SJCRH30 (cell line): ENCODE data around the gene BOD1L1. TPM values are rescaled to one million over a fixed set of nuclear protein-coding genes. Genes with fewer than 3 reads are reported as not detected.

Experiments
- DNase-seq, 2 experiments: peaks; one replicate each; pipeline ENCODE4 v3.0.0-alpha.2; 2015 to 2020
- H3K27ac ChIP-seq: fragments of 250-450 bp; sonication (Bioruptor Pico); 2 replicates; pipeline ENCODE4 v1.5.1; 2020; ENCODE audit warnings: mild to moderate bottlenecking, moderate library complexity
- H3K27me3 ChIP-seq: fragments of 250-450 bp; sonication (Bioruptor Pico); 2 replicates; pipeline ENCODE4 v1.5.1; 2020; ENCODE audit warnings: mild to moderate bottlenecking, moderate library complexity
- H3K36me3 ChIP-seq: fragments of 250-450 bp; sonication (Bioruptor Pico); 2 replicates; pipeline ENCODE4 v1.5.1; 2020; ENCODE audit warnings: mild to moderate bottlenecking, moderate library complexity
- H3K4me1 ChIP-seq: fragments of 250-450 bp; sonication (Bioruptor Pico); 2 replicates; pipeline ENCODE4 v1.5.1; 2020; ENCODE audit warnings: mild to moderate bottlenecking, moderate library complexity
- H3K4me3 ChIP-seq: fragments of 250-450 bp; sonication (Bioruptor Pico); 2 replicates; pipeline ENCODE4 v1.5.1; 2020; ENCODE audit warnings: mild to moderate bottlenecking, moderate library complexity
- H3K9me3 ChIP-seq: fragments of 250-450 bp; sonication (Bioruptor Pico); replicated peaks from 2 replicates; pipeline ENCODE4 v1.5.1; 2020; ENCODE audit warnings: mild to moderate bottlenecking, moderate library complexity
- total RNA-seq: library from RNA; depleted of rRNA; stranded (reverse); fragments of >200 nt; shearing (Covaris generic); gene quantifications from 2 replicates; pipeline ENCODE4 v1.2.3, GENCODE V29; 2014

The BOD1L1 gene
- total RNA-seq, 1 experiment from 2014 or later = 37.7 TPM

DNA sequence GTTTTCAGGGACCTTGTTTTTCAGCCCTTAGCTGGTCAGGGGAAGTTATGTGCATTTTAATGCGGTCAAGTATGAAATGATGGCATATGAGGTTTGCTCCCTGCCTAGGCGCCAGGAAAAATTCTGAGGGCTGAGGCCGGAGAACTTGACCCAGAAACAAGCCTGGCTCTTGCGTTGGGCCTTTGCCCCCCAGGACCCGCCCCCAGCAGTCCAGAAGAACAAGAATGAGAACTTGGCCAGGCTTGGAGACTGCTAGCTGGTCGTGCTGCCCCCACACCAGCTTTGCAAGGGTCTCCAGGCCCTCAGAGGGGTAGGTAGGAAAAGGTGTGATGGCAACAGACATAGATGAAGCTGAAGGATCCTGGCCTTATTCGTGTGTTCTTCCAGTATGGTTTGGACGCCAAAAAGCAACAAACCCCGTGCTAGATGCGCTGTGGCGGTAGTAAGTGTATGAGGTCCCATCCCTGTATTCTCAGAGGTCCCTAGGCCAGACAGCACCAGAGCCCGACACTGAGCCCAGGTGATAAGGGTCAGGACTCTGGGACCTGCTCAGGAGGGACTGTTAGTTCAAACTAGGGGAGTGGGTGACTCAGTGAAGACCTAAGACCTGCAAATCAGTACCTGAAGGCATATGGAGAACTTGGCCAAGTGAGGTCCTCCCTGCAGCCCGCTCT, 93.7 kb downstream of the BOD1L1 start:
- no peak for DNase-seq
- Histone ChIP-seq H3K27me3 (no peaks in the 10 kb centered on the region), H3K4me1 (no peaks in the 10 kb centered on the region), H3K4me3 (no peak overlapping the region), H3K9me3 (no peaks in the 10 kb centered on the region), H3K27ac (no peak overlapping the region), H3K36me3 (no peaks in the 10 kb centered on the region)

DNA sequence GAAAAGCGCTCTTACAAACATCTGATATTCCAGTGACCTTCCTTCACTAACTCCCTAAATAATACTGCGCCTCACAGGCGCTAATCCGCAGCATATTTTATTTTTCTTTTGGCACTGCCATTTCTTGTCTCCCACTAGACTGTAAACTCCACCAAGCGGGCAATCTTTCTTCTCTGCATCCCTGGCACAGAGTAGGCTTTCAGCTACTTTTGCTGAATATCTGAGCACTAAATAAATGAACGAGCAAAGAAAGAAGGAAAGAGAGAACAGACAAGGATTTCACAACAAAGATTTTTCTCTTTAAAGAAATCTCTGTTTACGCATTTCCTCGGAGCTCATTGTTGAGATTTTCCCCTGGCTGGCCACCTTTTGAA, 95.9 kb downstream of the BOD1L1 start:
- Histone ChIP-seq H3K9me3 (no peaks in the 10 kb centered on the region), H3K27me3 (no peaks in the 10 kb centered on the region), H3K4me3 (no peak overlapping the region), H3K4me1 (0 out of 2 replicates have a peak, but pooled peaks cover 3% of the 10 kb centered on the region), H3K27ac (no peak overlapping the region), H3K36me3 (no peaks in the 10 kb centered on the region)
- DNase-seq = no peak

DNA sequence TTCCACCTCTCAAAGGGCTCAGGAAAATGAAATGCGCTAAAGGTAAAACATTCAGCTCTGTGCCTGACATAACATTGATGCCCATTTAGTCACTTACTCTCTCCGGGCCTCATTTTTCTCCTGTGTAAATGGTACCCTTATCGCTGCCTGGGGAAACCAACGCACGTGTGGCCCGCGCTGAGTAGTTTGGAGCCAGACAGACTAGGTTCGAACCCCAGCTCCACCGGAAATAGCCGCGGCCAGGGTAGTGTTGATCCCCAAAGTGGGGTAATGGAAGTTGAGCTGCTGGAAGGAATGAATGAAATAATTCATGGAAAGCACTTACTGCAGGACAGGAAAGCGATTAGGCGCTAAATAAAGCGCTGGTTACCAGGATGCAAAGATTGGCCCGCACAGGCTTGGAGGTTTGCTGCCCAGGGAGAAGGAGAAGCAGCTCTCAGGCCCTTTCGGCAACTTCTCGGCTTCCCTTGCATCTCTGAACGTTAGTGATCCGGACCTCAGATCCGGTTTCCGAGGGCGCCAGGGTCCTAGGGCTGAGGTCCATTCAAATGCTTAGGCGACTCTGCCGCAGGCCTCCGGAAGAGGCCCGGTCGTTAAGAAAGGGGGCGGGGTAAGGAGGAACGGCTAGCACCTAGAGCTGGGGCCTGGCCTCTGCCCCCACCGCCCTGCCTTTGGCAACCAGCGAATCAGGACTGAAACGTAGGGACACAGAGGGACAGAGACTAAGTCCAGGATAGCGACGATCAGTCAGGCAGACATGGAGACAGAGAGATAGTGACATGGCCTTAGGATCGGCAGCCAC, 96.5 kb downstream of the BOD1L1 start:
- Histone ChIP-seq H3K36me3 (no peaks in the 10 kb centered on the region), H3K27ac (no peak overlapping the region), H3K4me1 (peaks cover 9% of the 10 kb centered on the region), H3K4me3 (no peak overlapping the region), H3K27me3 (no peaks in the 10 kb centered on the region), H3K9me3 (no peaks in the 10 kb centered on the region)
- no peak for DNase-seq

DNA sequence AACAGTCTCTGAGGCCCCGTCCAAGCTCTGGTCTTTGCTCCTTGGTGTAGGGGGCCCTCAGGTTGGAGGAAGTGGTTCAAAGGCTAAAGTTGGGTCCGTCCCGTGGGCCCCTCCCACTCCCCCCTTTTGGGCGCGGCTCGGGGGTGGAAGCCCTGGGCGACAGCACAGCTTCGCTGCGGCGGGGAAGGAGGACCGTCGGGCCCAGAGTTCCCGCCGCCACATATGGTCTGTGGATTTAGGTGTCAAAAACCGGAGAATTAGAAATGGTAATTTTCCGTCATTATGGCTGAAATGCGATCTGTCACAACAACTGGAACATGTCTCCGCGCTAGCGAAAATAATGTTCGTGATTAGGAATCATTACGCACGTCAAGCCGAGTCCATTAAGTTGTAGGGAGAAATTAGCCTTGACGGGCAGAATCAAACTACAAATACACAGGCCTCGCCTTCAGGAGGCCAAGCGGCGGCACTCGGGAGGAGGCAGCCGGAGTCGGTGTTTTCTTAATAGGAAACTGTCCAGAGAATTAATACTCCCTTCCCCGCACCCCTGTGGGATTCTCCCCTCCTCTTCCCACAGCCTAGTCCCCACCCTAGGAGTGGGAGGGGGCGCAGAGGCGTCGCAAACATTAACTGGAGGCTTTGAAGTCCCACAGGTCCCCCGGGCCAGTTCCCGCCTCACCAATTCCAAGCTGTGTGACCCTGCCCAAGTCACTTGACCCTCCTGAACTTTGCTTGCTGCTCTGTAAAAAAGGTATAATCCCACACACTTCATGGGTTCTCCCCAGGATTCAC, 98.2 kb downstream of the BOD1L1 start:
- Histone ChIP-seq H3K4me1 (peaks cover 15% of the 10 kb centered on the region), H3K36me3 (no peaks in the 10 kb centered on the region), H3K4me3 (no peak overlapping the region), H3K27me3 (no peaks in the 10 kb centered on the region), H3K9me3 (no peaks in the 10 kb centered on the region; the same call in 1 of the 2 replicates), H3K27ac (no peak overlapping the region)
- no peak for DNase-seq

DNA sequence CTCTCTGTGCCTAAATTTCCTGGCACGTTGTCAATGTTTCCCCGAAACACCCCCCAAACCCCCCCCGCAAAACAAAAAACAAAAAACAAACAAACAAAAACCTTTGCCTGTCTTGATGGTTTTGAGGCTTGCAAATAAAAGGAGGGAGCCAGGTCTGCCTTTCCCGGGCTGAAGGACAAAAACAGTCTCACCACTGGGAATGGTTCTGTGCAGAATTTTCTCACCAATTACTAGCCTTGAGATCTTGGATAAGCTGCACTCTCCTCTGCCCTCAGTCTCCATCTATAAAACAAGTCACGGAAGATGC, 98.8 kb downstream of the BOD1L1 start:
- H3K27me3 ChIP-seq = no peaks in the 10 kb centered on the region

DNA sequence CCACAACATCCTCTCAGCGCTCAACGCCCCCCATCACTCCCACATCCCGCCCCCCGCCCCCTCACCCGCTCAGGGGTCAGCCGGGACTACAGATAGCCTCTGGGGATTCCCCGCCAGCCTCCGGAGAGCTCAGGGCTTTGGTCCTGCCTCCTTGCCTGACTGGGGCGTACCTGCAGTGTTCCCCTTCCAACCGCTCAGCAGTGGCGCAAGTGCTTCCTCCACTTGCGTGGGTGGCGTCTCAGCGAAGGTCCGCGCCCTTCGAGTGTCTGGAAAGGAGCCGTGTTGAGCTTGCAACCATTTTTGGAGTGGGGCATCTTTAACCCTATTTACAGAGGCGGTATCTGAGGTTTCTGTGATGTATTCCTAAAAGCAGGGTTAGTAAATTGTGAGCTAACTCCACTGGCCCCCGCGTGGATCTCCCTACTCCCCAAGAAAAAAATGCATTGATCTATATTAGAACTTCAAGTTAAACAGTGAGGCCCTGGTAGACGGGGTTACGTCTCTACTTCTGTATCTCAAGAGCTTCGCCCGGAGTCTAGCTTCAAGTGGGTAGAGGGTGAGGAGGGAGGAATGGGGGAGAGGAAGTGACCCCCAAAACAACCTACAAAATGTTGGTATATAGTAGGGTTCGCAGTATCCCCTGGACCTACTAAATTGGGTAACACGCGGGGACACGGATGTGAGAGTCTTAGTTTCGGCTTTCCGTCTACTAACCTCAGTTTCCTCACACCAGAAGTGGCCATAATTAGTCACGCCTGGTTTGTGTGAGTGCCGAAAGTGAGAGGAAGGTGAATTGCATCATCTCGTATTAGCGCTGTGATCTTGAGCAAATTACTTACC, 99.3 kb downstream of the BOD1L1 start:
- no peak for DNase-seq
- H3K4me3 ChIP-seq = no peak overlapping the region
- no peaks in the 10 kb centered on the region; the same call in 1 of the 2 replicates for H3K9me3 ChIP-seq
- no peak overlapping the region for H3K27ac ChIP-seq
- no peaks in the 10 kb centered on the region for H3K36me3 ChIP-seq
- H3K4me1 ChIP-seq = peaks cover 15% of the 10 kb centered on the region
- H3K27me3 ChIP-seq = no peaks in the 10 kb centered on the region

More for the DNA sequence above, 98.8 kb downstream of the BOD1L1 start:
- Histone ChIP-seq H3K4me3 (no peak overlapping the region), H3K36me3 (no peaks in the 10 kb centered on the region), H3K27ac (no peak overlapping the region), H3K4me1 (peaks cover 15% of the 10 kb centered on the region), H3K9me3 (no peaks in the 10 kb centered on the region; the same call in 1 of the 2 replicates)
- no peak for DNase-seq

DNA sequence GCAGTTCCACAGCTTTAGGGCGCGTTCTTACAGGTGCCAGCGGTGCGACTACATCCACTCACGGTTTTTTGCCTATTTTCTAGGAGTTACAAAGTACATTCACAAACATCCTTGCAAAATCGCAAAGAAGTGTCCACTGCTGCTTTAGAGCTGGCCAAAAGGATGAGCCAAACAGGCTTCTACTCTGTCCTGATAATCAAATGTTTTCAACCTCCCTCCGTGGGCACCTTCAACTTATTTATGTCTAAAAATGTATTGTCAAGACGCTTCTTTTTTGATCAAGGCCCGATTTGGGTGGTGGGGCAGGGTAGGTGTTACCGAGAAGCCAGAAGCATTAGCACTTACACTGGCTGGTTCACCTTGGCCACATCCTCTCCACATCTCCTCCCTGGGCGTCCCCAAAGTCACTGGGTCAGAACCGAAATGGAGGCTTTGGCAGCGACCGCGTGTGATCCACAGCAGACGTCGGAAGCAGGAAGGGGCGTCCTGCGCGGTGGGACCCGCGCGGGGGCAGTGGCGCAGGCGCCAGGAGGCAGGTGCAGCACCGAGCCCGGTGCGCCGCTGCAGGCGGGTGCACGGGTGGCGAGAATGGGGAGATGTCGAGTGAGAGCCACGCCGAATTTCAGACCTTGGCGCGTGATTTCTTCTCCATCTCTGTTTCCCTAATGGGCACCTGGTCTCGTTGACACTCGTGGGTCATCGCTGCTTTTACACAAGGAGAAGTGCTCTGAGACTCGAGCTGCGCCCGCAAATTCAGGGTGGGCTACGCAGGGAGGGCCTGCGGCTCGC, 100.1 kb downstream of the BOD1L1 start:
- Histone ChIP-seq H3K4me1 (peaks cover 15% of the 10 kb centered on the region), H3K36me3 (no peaks in the 10 kb centered on the region), H3K4me3 (no peak overlapping the region), H3K9me3 (no peaks in the 10 kb centered on the region; the same call in 1 of the 2 replicates), H3K27me3 (no peaks in the 10 kb centered on the region), H3K27ac (no peak overlapping the region)
- no peak for DNase-seq

DNA sequence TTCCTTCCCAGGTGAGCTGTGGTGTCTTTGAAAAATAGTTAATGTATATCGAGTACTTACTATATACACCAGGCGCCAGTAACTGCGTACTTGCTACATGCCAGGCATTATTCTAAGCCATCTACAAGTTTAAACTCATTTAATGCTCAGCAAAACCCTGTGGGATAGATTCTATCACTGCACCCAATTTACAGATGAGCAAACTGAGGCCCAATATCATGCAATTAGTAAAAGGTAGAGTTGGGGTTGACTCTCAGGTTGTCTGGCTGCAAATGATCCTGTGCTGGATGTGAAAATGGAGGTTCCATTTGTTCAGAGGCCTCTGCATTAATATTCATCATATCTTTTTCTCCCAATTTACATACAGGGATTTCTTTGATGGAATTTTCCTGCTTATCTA, 100.9 kb downstream of the BOD1L1 start:
- Histone ChIP-seq H3K27ac (no peak overlapping the region), H3K27me3 (no peaks in the 10 kb centered on the region), H3K36me3 (no peaks in the 10 kb centered on the region), H3K4me1 (peaks cover 15% of the 10 kb centered on the region), H3K4me3 (no peak overlapping the region), H3K9me3 (no peaks in the 10 kb centered on the region; the same call in 1 of the 2 replicates)
- no peak for DNase-seq

DNA sequence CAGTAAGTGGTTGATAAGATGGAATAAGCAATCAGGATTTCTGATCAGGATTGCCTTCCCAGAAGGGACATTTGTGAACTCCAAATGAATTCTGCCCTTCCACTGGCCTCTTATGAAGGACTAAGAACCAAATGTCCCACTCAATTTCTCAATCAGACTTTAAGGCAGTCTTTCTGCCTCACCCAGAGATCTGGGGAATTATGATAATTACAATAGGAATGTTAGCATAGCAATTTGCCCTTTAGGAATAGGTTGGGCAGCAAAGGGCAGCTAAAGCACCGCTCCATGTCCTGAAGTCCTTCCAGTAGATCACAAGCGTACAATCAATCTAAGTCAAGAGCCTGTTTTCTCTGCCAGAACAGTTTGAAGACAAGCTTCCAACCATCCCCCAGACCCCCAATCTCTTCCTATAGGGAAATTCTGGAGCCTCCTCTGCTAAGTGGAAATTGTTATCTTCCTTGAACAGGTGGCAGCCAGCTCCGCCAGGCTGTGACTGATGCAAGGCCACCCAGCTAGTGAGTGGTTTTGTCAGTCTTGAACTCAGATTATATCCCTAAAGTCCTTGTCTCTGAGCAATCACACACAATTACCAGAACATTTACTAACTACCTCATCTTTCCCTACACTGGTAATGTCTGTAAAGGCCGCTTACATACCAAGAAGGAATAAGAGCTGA, 101.8 kb downstream of the BOD1L1 start:
- Histone ChIP-seq H3K27ac (peak overlapping the region; percentile 48), H3K36me3 (no peaks in the 10 kb centered on the region), H3K4me1 (peaks cover 15% of the 10 kb centered on the region), H3K9me3 (no peaks in the 10 kb centered on the region; the same call in 1 of the 2 replicates), H3K4me3 (no peak overlapping the region), H3K27me3 (no peaks in the 10 kb centered on the region)
- peak; percentile 77 to 83 for DNase-seq

DNA sequence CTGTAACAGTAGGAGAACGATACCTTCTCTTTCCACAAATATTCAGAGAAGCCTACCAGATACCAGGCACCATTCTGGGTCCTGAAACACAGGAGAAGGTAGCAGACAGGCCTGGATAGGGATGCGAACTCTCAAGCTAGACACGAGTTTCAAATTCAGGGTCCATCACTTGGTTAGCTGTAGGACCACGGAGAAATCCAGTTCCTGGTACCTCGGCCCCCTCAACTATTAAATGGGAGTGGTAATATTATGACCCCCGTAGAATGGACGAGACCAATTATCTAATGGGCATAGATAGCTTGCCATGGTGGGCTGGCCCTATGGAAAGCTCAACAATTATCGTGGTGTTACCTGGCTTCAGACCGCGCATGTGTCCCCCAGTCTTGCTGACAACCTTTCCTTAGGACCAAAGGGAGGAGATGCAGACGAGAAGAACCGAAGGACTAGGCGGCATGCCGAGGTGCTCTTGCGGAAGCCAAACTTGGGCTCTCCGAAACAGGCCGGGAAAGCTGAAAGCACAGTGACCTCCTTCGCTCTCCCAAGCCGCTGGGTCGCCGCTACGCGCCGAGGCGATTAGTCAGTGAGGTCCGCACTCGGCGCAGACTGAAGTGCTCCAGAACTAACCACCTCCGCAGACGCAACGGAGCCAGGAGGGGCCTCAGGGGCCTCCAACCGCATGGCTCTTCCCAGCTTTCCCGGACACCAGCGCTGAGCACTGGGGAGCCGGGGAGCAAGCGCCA, 102.9 kb downstream of the BOD1L1 start:
- Histone ChIP-seq H3K36me3 (no peaks in the 10 kb centered on the region), H3K4me1 (peaks cover 15% of the 10 kb centered on the region), H3K27me3 (no peaks in the 10 kb centered on the region), H3K9me3 (no peaks in the 10 kb centered on the region; the same call in 1 of the 2 replicates), H3K4me3 (no peak overlapping the region), H3K27ac (no peak overlapping the region; the same call in 1 of the 2 replicates)
- DNase-seq = no peak

DNA sequence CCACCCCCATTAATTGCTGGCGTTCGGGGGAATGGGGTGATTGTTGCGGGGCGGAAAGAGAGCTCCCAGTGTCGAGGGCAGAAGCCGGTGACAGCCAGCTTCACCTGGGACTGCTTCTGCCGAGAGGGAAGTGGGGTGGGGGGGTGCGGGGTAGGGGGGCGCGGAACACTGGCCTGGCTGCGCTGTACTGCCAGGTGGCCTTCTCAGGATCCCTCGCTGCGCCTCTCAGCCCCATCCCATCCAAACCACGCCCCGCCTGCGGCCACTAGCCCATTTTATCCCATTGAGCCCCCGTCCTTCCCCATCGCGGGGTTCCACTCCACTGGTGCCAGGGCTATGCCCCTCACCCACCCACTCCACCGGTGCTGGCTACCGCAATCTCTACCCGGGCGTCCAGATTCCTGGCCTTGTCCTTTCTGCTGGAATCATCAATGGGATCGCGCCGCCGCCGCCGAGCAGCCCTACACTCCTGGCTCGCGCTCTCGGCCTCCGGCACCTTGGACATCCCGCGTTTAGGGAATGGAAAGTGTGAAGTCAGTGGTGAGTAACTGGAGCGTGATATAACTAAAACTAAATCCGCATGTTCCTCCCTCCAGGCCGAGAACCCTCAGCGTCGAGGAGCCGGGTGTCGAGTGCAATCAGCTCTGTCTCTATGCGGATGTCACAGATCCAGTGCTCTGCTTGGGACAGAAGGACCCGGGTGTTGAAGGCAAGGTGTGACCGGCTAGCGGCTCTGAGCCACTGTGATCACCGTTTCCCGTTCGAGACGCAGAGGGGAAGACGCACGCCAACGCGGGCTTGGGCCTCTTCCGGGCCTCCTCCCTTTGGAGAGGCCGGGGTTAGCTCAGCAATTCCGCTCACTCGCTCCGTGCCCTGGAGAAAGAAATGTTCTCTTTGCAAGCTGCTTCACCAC, 103.7 kb downstream of the BOD1L1 start:
- DNase-seq = no peak
- no peaks in the 10 kb centered on the region; the same call in 1 of the 2 replicates for H3K9me3 ChIP-seq
- no peaks in the 10 kb centered on the region for H3K27me3 ChIP-seq
- H3K27ac ChIP-seq = no peak overlapping the region
- no peaks in the 10 kb centered on the region for H3K36me3 ChIP-seq
- H3K4me1 ChIP-seq = peaks cover 15% of the 10 kb centered on the region
- H3K4me3 ChIP-seq = no peak overlapping the region

DNA sequence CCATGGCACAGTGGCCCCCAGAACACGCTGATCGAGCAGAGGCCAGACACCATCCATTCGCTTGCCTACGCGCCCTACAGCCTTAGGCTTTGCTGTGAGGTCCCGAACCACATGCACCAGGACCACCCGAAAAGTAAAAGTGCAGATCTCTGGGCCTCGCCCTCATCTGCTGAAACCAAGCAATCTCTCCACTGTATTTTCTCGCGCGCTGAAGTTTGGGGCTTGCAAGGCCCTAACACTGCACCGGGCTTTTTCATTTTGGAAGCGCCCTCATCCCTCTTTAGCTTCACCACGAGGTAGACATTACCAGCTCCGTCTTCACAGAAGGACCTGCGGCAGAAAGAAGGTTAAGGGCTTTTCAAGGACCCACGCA, 104.4 kb downstream of the BOD1L1 start:
- H3K36me3 ChIP-seq = no peaks in the 10 kb centered on the region
- H3K4me3 ChIP-seq = no peak overlapping the region
- no peak for DNase-seq
- no peaks in the 10 kb centered on the region for H3K27me3 ChIP-seq
- peaks cover 13% of the 10 kb centered on the region for H3K4me1 ChIP-seq
- H3K27ac ChIP-seq = no peak overlapping the region
- H3K9me3 ChIP-seq = no peaks in the 10 kb centered on the region; the same call in 1 of the 2 replicates
